Omental fat pad (tissue), 4 donors: Measurements from ENCODE around the gene VAV2. TPM values are rescaled to one million over a fixed set of nuclear protein-coding genes. Genes with fewer than 3 reads are reported as not detected.

Experiments used
- ATAC-seq: fragments of 150-250 bp; one replicate; pipeline ENCODE4 v1.9.1; 2016; ENCODE audit warnings: mild to moderate bottlenecking, moderate library complexity; ENCODE audit not compliant: low FRiP score
- DNase-seq: peaks from one replicate; pipeline ENCODE4 v3.0.0-alpha.2; 2019; ENCODE audit warnings: low spot score
- total RNA-seq, 4 donors: library from RNA; depleted of rRNA; stranded (reverse); fragments of >200 nt; gene quantifications; one replicate each; pipeline ENCODE4 v1.1.0, GENCODE V29; 2016
- TF ChIP-seq, protein P1 (sequence below), 3 donors: fragments of 450-650 bp; IDR thresholded peaks; one replicate each; pipeline ENCODE4 v1.5.1; 2016 to 2017; ENCODE audit warnings: antibody characterized with exemption in 3 of 3, mild to moderate bottlenecking in 3 of 3, moderate library complexity in 2 of 3

The VAV2 gene
- total RNA-seq, 4 donors from 2014 or later = 4.0 to 10.9 (median 6.2) TPM

DNA sequence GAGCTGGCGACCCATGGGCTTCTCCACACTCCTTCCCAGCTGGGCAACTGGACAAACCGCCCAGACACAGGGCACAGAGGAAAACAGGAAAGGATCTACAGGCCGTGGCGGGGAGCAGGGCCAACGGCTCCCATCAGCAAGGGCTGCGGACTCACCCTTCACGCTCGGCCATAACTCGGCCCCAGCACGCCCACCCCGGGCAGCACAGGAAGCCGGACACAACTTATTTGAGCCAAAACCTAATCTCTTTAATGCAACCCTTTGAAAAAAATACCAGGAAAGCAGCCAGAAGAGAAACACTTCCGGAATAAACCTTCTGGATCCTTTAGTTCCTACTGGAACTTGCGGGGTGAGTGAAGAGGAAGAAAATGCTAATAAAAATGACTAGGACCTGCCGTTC is 59.9 kb downstream of the VAV2 start:
- DNase-seq = no peak
- TF ChIP-seq, protein P1, sequence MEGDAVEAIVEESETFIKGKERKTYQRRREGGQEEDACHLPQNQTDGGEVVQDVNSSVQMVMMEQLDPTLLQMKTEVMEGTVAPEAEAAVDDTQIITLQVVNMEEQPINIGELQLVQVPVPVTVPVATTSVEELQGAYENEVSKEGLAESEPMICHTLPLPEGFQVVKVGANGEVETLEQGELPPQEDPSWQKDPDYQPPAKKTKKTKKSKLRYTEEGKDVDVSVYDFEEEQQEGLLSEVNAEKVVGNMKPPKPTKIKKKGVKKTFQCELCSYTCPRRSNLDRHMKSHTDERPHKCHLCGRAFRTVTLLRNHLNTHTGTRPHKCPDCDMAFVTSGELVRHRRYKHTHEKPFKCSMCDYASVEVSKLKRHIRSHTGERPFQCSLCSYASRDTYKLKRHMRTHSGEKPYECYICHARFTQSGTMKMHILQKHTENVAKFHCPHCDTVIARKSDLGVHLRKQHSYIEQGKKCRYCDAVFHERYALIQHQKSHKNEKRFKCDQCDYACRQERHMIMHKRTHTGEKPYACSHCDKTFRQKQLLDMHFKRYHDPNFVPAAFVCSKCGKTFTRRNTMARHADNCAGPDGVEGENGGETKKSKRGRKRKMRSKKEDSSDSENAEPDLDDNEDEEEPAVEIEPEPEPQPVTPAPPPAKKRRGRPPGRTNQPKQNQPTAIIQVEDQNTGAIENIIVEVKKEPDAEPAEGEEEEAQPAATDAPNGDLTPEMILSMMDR (IDR thresholded peaks at IDR 0.05) = no peak
- ATAC-seq = no peak

DNA sequence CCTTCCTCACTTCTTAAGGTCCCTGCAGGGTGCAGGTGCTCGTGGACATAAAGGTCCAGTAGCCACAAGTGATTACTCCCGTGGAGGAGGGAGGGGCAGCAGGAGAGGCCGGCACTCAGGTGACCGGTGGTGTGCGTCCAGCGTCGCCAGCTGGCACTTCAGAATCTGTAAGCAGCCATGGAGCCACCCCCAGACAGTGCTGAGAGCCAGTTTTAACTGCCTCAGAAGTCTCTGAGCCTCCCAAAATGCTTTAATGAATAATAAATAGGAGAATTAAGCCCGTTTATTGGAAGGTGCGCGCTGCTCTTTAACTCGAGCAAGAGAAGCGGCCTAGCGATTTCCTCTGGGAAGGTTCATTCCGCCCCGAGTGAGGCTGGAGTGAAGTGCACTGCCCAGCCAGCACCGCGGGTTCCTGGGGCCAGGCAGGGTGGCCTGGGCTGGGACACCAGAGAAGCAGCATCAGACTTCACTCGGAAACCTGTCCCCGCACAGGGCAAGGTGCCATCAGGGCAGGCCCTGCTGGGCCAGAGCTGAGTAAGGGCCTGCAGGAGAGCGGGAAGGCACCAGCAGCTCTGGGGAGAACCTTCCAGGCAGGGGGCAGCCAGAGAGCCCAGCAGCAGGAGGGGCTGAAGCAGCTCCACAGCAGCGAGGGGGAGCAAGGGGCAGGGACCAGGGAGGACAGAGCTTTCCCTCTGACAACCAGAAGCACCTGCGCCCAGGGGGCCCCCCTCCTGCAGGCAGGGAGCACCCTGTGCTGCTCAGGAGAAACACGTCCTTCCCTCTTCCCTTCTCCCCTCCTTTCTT is 61.2 kb downstream of the VAV2 start:
- DNase-seq (no peak), ATAC-seq (no peak)
- TF ChIP-seq, protein P1 (IDR thresholded peaks at IDR 0.05) = no peak

DNA sequence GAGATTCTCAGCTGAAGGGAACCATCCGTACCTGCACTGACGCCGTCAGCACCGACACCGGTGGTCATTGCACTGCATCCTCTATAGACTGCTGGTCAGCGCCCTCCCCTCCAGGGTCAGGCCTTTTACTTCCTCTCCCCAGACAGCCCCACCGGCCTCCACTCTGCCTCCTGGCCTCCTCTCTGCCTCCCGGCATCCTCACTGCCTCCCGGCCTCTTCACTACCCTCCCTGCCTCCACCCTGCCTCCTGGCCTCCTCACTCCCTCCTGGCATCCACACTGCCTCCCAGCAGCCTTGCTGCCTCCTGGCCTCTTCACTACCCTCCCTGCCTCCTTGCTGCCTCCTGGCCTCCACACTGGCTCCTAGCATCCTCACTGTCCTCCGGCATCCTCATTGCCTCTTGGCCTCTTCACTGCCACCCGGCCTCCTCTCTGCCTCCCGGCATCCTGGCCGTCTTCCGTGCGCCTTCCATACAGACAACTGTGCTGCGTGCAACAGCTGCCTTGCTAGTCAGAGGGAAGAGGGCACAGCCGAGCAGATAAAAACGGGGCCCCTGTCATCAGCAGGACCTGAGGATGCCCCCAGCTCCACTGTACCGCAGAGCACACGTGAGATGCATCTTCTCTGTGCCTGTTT is 62.0 kb downstream of the VAV2 start:
- TF ChIP-seq, protein P1 (IDR thresholded peaks at IDR 0.05) = no peak
- DNase-seq (no peak), ATAC-seq (no peak)

DNA sequence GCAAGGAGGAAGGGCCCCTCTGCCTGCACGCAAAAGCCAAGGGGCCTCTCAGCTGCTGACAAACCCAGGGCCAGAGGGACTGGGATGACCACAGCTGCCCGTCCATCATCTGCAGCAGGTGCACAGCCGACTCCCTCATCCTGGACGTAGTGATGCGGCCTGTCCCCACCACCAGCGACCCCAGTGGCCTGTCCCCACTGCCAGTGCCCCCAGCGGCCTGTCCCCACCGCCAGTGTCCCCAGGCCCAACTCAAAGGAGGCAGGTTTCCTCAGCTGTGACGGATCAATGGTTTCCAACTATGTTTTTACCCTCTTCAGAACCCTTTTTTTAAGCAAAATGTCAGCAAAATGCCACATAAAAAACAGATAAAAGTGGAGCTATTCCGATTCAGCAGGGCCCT is 62.5 kb downstream of the VAV2 start:
- TF ChIP-seq, protein P1 (IDR thresholded peaks at IDR 0.05) = no peak

DNA sequence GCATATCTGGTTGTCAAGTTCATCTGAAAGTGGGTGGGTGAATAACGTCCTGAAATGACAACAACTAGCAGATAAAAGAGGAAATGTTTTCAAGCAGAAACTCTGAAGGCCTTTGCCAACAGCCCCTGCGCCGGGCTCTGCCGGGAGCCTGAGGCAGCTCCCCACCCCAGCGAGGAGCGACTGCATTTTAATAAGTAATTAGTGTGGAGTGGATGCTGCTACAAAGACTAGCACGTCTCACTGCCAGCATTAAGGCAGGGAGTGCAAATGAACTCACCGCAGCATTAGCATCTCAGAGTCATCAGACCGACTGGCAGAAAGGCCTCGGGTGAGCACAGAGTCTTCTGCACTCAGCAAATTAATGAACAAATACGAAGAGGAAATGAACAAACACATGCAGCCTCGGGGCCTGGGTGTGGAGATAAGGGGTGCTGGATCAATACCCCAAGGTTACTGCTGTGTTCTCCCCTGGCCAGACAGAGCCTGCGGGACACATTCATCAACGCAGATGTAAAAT is 63.8 kb downstream of the VAV2 start:
- DNase-seq (no peak), ATAC-seq (no peak)
- TF ChIP-seq, protein P1 (IDR thresholded peaks at IDR 0.05) = no peak

More for the DNA sequence above, 62.5 kb downstream of the VAV2 start:
- DNase-seq (no peak), ATAC-seq (no peak)

DNA sequence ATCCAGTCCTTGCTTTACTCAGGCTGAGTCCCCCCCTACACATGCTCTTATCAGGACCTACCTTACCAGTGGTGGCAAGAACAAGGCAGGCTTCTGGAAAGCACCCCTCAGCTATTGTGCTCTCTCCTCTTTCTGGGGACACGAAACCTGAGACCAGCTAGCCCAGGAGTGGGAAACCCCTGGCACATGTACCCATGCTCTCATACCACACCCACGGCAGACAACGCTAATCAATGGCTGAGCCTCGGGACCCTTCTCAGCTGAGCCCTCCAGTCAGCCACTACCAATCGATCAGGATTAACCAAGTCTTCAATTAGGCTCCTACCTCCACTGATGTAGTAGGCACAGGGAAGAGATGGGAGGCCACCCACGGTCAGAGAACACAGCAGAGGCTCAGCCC is 65.1 kb downstream of the VAV2 start:
- no peak for ATAC-seq
- DNase-seq = no peak
- TF ChIP-seq, protein P1 (IDR thresholded peaks at IDR 0.05) = no peak
